Keratinocyte (primary cell): ENCODE results near the gene VPS35.

ENCODE experiments used
- CTCF ChIP-seq, 3 experiments: IDR thresholded peaks in 1 of 3; conservative IDR thresholded peaks in 1 of 3; optimal IDR thresholded peaks in 1 of 3; 2 replicates in 2 of 3; 3 replicates in 1 of 3; pipeline versions ENCODE3 to v1.5.1; 2011; ENCODE audit warnings: low read length in 3 of 3, mild to moderate bottlenecking in 3 of 3, moderate library complexity in 2 of 3, control low read depth in 1 of 3, inconsistent platforms in 1 of 3; ENCODE audit not compliant: insufficient read depth in 2 of 3; ENCODE audit errors: extremely low read depth in 1 of 3
- EZH2 ChIP-seq: IDR thresholded peaks from one replicate; pipeline ENCODE4 v1.6.1; 2012; ENCODE audit warnings: inconsistent platforms, mild to moderate bottlenecking, low read length, moderate library complexity

GRCh38 chr16:46711106-46712058 is 22.4 kb upstream of the VPS35 start:
- TF ChIP-seq CTCF (optimal IDR thresholded peaks at IDR 0.05 in 1 of 3, IDR thresholded peaks at IDR 0.05 in 1 of 3, conservative IDR thresholded peaks at IDR 0.05 in 1 of 3; ENCODE audit: extremely low read depth in 1 of 3, insufficient read depth in 2 of 3, low read length in 3 of 3) (no peak), EZH2 (no peak)
